ENCODE measurements around the gene DLG2.
"Not testable (repeated sequence)": the region's sequence is repeated elsewhere in the genome, so short reads cannot be mapped to it uniquely, and the experiment has no call there.

The DLG2 gene

GRCh38 chr11:85301895-85302678, 325.1 kb downstream of the DLG2 start:
- no peak for DNase-seq

- DNase-seq: no peak
Measured at GRCh38 chr11:85299258-85299942, 327.7 kb downstream of the DLG2 start.

DNA sequence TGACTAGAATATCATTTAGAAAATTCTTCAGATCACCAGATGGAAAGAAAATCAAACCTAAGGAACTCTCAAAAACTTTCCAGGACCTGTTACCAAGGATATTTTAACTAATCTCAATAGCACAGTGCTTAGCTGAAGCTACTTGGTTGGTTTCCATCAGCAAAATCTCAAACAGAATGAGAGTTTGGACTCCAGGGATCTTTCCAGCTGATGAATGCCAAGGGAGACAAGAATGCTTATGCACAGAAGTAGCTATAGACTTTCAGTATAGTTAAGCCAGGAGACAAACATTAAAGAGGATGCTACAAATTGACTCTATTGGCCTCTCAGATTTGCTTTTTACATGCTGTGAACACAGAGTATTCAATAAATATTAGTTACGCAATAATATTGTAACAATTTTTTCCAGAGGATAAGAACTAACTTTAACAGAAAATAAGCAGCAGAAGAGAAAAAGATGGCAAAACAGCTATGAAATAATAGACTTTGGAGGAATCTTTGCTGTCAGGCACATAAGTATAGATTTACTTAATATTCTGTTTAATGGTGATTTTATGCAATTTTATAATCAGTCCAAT, 331.4 kb downstream of the DLG2 start:
- DNase-seq: no peak

DNA sequence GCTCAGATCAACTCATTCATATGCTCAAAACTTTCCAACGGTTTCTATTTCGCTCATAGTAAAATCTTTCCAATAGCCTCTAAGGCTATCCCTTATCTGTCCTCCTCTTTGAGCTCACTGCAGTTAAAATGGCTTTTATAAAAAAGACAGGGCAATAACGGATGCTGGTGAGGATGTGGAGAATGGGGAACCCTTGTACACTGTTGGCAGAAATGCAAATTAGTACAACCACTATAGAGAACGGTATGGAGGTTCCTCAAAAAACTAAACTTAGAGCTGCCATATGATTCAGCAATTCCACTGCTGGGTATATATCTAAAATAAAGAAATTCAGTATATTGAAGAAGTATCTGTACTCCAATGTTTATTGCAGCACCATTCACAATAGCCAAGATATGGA, 345.6 kb downstream of the DLG2 start:
- no peak for DNase-seq

GRCh38 chr11:85279267-85279666, 347.9 kb downstream of the DLG2 start:
- DNase-seq: no peak

GRCh38 chr11:85277693-85278092, 349.5 kb downstream of the DLG2 start:
- DNase-seq: no peak

- no peak for DNase-seq
Measured at GRCh38 chr11:85276332-85276731, 350.8 kb downstream of the DLG2 start.

DNA sequence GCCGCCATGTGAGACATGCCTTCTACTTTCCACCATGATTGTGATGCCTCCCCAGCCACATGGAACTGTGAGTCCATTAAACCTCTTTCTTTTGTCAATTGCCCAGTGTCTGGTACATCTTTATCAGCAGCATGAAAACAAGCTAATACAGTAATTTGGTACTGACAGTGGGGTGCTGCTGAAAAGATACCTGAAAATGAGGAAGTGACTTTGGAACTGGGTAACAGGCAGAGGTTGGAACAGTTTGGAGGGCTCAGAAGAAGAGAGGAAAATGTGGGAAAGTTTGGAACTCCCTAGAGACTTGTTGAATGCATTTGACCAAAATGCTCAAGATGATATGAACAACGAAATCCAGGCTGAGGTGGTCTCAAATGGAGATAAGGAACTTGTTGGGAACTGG, 356.8 kb downstream of the DLG2 start:
- DNase-seq: not testable (repeated sequence)

GRCh38 chr11:85269109-85269508, 358.0 kb downstream of the DLG2 start:
- no peak for DNase-seq

- no peak for DNase-seq
Measured at GRCh38 chr11:85266646-85267045, 360.5 kb downstream of the DLG2 start.

DNA sequence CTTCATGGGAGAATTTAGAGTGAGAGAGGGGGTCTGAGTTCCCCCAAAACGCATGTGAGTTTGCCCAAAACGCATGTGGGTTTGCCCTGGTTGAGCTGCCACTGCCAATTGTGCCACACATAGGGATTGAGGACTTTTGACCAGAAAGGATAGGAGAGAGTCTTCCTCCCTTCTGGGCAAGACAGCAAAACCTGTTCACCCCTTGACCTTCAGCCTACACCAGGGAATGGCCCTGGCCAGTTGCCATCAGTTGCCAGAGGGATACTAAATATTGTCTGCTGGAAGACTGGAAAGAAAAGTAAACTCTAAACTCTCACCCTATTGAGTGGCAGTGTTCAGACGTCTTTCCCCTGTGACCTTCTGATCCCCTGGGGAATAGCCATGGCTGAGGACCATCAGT, 363.8 kb downstream of the DLG2 start:
- no peak for DNase-seq

DNA sequence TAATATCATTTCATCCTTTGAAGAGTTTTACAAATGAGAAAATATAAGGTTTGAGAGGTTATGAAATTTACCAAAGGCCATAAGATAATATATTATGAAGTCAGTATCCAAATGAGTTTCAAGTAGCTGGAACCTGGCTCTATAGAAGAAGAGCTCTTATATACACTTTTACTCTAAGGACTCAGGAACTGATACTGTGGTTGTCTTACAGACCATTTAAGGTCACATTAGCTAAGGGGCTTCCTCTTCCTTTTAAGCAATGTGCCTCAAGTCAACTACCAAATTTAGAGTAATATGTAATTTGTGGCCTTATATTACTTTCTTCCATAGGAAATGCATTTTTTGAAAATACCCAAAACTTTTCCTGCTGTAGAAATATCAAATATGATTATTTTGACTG, 369.3 kb downstream of the DLG2 start:
- no peak for DNase-seq

- no peak for DNase-seq
Measured at GRCh38 chr11:85256433-85256832, 370.7 kb downstream of the DLG2 start.

- no peak for DNase-seq
Measured at GRCh38 chr11:85249482-85249881, 377.7 kb downstream of the DLG2 start.

DNA sequence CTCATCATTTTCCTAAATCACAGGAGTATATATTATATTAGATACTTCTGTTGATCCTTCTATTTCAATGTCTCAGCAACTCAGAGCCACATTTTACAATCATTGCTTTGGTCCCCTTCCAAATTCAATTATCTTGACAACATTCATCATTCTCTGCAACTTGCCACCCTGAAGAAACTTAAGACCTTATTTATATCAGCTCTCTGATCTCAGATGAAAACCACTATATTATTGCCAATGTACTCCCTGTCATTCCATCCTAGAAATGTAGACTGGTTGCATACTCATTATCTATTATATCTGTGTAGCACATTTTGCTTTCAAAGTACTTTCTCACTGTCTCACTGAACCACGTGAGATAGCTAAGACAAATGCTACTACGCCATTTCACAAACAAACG, 379.3 kb downstream of the DLG2 start:
- no peak for DNase-seq

DNA sequence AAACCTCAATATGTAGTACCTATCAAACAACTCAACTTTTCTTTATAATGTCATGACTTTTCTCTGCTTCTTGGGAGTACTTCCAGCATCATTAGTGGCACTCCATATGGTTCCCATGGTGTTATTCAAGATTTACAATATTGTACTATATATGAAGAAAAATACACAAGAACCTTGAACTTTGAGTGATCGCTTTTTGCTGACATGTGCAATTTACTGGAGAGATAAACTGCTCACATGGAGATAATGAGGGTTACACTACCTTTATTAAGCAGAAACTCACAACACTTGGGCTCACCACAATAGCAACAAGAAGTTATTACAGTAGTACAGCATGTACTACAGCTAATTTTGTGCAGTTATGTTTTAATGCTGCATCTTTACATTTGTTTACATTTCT, 388.2 kb downstream of the DLG2 start:
- DNase-seq: no peak

DNA sequence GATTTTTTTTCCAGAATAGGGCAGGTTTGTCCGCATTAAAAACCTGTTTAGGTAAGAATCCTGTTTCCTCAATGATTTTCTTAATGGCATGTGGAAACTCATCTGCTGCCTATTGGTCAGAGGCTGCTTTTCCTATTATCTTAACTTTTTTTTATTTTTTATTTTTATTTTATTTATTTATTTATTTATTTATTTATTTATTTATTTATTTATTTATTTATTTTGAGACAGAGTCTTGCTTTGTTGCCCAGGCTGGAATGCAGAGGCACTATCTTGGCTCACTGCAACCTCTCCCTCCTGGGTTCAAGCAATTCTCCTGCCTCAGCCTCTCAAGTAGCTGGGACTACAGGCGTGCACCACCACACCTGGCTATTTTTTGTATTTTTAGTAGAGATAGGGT, 389.1 kb downstream of the DLG2 start:
- DNase-seq: not testable (repeated sequence)

- no peak for DNase-seq
Measured at GRCh38 chr11:85236211-85236610, 390.9 kb downstream of the DLG2 start.

DNA sequence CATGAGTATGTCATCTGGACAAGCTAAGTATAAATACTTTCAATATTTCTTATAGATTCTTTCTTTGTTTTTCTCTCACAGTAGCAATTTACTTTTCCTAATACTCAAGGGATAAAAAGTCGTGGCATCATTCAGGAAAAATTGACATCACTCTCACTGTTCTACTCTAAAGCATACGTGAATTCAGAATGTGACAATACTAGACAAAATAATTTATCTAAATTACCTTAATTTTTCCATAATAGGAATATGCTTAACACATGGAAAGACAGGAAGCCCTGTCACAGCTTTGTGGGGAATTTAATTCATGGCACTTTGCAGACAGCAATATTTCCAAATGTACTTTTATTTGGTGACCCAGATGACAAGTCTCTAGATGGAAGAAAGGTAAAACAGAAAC, 394.6 kb downstream of the DLG2 start:
- DNase-seq: no peak

DNA sequence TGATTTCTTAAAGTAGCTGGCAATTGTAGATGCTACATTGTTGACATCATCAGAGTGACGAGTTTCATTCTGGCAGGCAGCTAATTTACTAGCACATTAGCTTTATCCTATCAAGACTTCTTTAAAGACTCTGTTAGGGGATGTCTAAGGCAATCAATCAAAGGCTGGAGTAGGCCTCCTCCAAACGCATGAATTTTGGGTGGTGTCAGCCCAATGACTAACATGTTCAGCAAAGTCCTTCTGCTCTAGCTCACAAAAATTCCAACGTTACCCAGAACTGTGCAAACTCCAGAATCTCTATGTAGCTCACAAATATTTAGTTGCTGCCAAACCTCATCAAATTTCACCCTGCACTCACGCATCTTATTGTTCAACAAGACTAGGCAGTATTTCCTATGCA, 395.6 kb downstream of the DLG2 start:
- no peak for DNase-seq

DNA sequence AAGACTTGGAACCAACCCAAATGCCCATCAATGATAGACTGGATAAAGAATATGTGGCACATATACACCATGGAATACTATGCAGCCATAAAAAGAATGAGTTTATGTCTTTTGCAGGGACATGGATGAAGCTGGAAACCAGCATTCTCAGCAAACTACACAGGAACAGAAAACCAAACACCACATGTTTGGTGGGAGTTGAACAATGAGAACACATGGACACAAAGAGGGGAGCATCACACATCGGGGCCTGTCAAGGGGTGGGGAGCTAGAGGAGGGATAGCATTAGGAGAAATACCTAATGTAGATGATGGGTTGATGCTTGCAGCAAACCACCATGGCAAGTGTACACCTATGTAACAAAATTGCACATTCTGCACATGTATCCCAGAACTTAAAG, 397.4 kb downstream of the DLG2 start:
- DNase-seq: not testable (repeated sequence)

GRCh38 chr11:85196968-85197367, 430.2 kb downstream of the DLG2 start:
- no peak for DNase-seq

- DNase-seq: no peak
Measured at GRCh38 chr11:85195934-85196333, 431.2 kb downstream of the DLG2 start.

GRCh38 chr11:85187992-85188391, 439.2 kb downstream of the DLG2 start:
- no peak for DNase-seq

Measured in stimulated activated CD4-positive, alpha-beta T cell treated with anti-CD3 and anti-CD28 coated beads, Interleukin-4, amount 100 ng/mL, for 1 hour (primary cell).